DMS114 treated with DMSO at 0.1 percent for 48 hours (cell line): ENCODE results near the gene HENMT1.
"Not testable (repeated sequence)": the region's sequence is repeated elsewhere in the genome, so short reads cannot be mapped to it uniquely, and the experiment has no call there.

Experiments
- DNase-seq: peaks from one replicate; lab custom pipeline; 2025; ENCODE audit not compliant: unreplicated experiment; lab: John Stamatoyannopoulos, UW

HENMT1 gene

DNA sequence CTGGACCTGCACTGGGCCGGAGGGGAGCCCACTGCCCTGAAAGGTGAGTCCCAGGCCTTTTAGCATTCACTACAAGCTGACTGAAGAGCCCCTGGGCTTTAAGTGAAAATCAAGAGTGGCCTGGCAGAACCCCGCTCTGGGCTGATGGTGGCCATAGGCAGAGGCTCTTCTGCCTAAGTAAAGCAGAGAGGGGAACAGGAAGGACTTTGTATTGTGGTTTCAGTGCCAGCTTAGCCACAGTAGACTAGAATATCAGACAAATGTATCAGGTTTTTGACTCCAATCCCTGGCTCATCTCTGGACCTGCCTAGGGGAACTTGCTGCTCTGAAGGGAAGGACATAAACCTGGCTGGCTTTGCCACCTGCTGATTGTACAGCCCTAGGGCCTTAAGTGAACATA is 10.2 kb upstream of the HENMT1 start:
- no peak for DNase-seq

DNA sequence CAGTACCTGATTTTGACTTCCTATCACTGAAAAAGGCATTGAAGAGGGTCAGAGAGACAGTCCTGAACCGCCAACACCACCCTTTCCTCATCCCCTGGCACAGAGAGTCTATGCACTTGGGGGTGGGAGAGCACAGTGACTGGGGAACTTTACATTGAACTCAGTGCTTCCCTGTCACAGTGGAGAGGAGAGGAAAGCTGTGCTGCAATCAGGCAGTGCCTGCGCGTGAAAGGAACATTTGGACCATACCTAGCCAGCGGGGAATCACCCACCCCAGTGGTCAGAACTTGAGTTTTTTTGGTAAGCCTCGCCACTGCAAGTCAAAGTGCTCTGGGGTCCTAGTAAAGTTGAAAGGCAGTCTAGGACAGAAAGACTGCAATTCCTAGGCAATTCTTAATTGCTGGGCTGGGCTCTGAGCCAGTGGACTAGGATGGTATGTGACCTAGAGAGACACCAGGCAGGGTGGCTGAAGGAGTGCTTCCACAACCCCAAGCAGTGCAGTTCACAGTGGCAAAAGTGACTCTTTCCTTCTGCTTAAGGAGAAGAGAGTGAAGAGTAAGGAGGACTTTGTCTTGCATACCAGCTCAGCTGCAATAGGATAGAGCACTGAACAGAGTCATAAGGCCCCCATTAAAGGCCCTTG is 9.4 kb upstream of the HENMT1 start:
- DNase-seq: no peak

DNA sequence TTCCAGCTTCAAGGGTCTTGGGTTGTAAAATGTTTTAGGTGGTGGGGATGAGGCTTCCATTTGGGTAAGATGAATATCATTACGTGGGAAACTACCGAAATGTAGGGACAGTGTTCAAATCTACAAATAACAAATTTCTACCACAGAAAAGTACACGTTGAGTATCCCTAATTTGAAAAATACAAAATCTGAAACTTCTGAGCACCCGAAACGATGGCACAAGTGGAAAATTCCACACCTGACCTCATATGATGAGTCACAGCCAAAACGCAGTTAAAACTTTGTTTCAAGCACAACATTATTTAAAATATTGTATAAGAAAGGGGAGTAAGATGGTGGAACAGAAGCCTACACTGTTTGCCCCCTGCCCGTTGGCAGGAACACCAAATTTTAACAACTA is 8.8 kb upstream of the HENMT1 start:
- no peak for DNase-seq

DNA sequence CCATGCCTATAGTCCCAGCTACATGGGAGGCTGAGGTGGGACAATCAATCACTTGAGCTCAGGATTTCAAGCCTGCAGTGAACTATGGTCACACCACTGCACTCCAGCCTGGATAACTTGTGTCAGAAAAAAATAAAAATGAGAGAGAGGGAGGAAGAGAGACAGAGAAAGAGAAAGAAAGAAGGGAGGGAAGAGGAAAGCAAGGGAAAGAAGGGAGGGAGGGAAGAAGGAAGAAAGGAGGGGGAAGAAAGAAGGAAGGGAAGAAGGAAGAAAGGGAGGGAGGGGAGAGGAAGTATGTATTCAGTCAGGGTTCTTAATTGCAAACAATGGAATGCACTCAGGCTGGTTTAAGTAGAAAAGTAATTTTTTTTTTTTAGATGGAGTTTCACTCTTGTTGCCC is 7.9 kb upstream of the HENMT1 start:
- no peak for DNase-seq

DNA sequence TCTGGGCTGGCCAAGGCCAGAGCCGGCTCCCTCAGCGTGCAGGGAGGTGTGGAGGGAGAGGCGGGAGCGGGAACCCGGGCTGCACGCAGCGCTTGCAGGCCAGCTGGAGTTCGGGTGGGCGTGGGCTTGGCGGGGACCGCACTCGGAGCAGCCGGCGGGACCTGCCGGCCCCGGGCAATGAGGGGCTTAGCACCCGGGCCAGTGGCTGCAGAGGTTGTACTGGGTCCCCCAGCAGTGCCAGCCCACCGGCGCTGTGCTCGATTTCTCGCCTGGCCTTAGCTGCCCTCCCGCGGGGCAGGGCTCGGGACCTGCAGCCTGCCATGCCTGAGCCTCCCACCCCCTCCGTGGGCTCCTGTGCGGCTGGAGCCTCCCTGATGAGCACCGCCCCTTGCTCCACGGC is 6.5 kb upstream of the HENMT1 start:
- not testable (repeated sequence) for DNase-seq

DNA sequence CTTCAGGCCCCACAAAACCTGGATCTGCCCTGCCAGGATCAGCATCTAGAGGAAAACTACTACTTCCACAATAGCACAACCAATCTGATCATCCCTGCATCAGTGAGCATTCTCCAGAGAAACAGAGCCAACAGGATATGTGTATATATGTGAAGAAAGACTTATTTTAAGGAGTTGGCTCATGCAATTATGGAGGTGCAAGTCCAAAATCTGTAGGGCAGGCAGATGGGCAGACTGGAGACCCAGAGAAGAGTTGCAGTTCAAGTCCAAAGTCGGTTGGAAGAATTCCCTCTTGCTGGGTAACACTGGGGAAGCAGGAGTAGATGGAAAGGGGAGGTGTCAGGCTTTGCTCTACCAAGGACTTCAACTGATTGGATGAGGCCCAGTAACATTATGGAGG is 4.9 kb upstream of the HENMT1 start:
- DNase-seq: no peak

DNA sequence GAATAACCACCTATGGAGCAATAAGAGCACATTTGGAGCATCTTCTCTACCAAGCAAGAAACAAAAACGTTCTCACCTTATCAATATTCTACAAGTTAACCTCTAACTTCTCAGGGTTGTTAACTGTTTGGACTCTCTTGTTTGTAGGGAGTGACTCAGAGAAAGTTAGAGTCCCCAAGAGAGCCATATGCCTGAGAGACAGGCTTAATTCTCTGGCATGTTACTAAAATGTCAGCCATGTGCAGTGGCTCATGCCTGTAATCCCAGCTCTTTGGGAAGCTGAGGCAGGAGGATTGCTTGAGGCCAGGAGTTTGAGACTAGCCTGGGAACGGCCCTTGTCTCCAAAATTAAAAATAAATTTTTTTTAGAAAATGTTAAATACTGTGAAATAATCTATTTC is 4.2 kb upstream of the HENMT1 start:
- DNase-seq: no peak

DNA sequence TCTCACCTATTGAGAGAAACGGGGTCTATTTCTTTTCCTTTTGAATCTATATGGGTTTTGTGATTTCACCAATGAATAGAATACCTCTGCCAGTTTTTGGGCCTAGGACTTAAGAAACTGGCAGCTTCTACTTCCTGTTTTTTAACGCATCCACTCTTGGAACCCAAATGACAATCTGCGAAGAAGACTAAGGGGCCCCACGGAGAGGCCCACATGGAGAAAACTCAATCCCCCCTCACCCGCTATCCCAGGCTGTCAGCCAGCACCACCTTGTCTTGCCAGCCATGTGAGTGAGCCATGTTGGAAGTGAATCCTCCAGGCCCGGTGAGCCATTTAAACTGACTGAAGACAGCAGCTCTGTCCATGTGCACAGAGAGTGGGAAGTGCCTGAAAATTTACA is 3.6 kb upstream of the HENMT1 start:
- DNase-seq: no peak

DNA sequence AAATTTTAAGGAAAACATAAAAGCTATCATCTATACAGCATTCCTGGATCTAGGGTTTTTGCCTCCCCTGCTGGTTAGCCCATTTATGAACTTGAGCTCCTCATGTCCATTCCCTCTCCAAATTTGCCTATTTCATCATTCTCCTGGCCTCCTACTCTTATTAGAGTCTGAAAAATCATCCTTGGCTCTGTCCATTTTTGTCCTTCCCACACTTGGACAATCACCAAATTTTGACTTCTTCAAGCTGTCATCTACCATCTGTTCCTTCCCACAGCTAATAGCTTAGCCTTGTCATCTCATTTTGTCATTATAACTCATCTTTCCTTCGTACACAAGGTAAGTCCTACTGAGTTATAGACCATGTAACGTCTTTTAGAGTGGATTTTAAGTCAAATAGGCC is 2.2 kb upstream of the HENMT1 start:
- no peak for DNase-seq

DNA sequence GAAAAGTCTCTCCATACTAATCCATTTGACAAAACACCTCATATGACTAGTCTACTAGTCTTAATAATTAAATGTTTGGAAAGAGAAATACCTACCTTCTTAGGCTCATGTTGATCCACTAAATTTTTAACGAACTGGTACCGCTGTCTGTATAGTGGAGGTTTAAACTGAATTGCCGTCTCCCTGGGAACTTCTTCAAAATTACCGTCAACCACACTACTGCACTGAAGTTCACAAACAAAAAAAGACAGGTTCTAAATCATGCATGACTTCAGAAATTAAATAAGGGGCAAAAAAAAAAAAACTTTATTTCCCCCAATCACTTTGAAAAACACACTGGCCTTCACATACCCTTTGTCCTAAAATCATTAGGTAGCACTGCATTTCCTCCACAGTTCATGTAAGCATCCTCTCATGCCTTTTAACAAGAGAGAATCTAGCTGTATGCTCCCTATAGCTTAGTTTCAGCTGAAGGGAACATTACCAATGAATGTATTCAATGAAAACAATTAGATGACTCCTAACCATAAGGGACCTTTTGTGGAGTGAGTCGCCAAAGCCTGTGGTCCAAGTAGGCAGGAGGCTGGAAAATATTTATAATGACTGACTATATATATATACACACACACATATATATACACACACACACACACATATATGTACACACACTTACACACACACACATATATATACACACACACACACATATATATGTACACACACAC is 3.4 kb downstream of the HENMT1 start:
- DNase-seq: no peak

DNA sequence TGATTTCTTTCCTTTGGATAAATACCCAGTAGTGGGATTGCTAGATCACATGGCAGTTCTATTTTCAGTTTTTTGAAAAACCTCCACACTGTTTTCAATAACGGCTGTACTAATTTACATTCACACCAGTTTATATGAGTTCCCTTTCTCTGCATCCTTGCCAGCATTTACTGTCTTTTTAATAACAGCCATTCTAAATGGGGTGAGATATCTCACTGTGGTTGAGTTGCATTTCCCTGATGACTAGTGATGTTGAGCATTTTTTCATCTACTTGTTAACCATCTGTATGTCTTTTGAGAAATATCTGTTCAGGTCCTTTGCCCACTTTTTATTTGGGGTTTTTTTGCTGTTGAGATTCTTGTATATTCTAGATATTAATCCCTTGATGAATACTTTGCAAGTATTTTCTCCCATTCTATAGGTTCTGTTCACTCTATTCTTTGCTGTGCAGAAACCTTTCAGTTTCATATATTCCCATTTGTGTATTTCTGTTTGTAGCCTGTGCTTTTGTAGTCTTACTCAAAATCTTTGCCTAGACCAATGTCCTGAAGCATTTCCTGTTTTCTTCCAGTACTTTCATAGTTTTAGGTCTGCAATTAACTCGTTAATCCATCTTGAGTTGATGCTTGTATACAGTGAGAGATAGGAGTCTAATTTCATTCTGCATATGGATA is 7.3 kb downstream of the HENMT1 start:
- DNase-seq: no peak

DNA sequence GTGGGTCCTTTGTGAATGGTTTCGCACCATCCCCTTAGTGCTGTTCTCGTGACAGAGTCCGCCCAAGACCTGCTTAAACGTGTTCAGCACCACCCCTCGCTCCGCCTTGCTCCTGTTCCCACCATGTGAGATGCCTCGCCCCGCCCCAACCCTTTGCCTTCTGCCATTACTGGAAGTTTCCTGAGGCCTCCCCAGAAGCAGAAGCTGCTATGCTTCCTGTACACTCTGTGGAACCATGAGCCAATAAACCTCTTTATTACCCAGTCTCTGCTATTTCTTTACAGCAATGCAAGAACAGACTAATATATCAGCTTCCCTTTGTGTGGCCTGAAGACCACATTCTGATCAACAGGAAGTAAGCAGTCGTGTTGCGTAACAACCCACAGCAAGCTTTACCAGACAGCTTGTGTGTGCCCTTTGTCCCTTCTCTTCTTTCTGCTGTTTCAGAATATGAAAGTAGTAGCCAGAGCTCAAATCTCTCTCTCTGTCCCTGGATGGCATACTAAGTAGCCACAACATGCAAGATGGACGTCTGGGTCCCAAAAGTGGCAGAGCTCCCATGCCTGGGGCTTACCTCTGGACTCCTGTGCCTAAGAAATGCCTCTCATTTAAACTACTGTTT is 14.1 kb downstream of the HENMT1 start:
- no peak for DNase-seq

DNA sequence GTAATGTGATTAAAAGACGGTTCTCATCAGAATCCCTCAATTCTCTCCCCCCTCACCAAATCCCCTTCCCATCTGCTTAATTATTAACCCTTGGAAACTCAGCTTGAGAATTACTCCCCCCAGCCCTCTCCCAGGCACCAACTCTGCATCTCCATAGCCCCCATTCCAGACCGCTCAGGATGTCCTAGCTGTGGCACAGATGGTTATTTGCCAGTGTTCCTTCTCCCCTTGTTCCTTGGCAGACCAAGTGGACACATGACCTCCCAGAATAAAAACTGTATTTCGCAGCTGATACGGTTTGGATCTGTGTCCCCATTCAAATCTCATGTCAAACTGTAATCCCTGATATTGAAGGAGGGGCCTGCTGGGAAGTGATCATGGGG is 14.6 kb downstream of the HENMT1 start:
- no peak for DNase-seq

DNA sequence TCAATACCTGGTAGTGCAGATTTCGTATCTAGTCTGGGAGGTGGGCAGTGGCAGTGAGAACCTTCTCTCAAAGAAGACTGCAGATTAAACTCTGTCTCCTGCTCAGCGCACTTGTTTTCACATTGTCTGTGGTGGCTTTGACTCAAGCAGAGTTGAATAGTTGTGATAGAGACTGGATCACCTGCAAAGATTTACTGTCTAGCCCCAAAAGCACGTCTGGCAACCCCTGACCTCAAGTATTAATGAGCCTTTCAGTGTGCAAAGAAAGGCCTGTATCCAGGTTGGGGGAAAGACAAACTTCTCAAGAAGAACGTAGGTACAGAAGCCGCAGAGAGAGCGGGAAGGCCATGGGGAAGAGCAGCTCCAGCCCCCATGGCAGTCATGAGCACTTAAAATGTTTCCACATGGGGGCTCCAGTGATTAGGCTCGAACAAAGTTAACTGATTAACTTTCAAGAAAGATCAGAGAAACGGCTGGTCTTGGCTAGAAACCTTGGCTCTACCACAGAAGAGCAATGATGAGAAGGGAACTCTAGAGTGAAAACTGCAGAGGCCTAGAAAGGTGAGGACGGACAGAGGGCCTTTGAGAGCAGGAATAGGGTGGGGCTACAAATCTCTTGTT is 15.2 kb downstream of the HENMT1 start:
- DNase-seq: no peak

DNA sequence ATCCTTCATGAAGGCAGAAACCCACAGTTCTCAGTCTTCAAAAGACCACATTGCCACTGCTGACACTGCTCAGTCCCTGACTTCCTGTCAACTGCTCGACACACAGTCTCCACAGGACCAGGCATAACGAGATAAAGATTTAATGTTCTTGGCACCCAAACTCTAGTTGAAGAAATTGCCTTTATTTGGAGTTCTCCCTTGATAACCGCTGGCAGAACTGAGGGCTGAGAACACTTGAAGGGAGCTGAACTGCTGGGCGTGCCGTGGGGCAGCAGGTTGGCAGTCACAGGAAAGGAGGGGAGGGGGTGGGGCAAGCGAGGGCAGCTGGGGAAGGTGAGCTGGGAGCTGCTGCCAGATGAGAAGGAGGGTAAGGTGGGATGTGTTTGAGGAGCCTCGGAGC is 15.9 kb downstream of the HENMT1 start:
- DNase-seq: no peak

DNA sequence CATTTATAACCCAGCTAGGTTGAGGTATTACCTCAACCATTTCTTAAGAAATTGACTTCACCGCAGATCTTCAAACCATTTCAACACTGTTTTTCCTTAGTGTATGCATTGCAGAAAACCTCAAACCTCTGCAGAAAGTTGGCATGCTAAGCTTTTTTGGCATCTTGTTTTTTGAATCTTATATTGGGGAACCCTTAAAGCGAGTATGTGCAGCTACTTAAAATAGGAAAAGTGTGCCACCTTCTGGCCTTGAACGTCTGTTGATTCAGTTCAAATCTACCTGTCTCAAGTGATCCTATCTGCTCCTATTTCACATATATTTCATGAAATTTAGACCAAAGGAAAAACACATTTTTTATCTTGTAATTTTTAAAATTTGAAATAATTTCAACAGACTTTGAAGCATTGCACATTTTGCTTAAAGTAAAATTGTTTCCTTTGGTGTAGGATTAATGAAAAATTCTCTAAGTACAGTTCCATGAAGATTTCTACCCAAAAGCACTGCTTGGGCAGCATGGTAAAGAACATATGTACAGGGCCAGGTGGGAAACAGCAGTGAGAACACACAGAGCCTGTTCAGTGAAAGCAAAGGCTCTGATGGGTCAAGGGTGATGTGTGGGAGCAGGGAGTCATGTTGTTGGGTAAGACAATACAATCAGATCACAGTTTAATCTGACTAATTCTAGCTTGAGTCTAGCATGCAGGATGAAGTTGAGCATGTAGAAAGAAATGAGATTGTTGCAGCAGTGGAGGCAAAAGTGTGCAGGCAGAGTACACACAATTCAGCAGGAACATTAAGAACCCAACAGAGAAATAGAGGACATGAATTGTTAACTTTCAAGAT is 17.2 kb downstream of the HENMT1 start:
- peak; percentile 50 for DNase-seq

DNA sequence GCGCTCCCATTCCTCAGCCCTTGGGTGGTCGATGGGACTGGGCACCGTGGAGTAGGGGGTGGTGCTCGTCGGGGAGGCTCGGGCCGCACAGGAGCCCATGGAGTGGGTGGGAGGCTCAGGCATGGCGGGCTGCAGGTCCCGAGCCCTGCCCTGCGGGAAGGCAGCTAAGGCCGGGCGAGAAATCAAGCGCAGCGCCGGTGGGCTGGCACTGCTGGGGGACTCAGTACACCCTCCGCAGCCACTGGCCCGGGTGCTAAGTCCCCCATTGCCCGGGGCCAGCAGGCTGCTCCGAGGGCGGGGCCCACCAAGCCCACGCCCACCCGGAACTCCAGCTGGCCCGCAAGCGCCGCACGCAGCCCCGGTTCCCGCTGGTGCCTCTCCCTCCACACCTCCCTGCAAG is 20.0 kb downstream of the HENMT1 start:
- DNase-seq: not testable (repeated sequence)

DNA sequence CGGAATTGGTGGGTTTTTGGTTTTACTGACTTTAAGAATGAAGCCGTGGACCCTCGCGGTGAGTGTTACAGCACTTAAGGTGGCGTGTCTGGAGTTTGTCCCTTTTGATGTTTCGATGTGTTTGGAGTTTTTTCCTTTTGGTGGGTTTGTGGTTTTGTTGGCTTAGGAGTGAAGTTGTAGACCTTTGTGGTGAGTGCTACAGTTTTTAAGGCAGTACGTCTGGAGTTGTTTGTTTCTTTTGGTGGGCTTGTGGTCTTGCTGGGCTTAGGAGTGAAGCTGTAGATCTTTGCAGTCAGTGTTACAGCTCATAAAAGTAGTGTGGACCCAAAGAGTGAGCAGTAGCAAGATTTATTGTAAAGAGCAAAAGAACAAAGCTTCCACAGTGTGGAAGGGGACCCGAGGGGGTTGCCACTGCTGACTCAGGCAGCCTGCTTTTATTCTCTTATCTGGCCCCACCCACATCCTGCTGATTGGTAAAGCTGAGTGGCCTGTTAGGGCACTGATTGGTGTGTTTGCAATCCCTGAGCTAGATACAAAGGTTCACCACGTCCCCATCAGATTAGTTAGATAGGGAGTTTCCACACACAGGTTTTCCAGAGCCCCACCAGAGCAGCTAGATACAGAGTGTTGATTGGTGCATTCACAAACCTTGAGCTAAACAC is 20.9 kb downstream of the HENMT1 start:
- DNase-seq: no peak

DNA sequence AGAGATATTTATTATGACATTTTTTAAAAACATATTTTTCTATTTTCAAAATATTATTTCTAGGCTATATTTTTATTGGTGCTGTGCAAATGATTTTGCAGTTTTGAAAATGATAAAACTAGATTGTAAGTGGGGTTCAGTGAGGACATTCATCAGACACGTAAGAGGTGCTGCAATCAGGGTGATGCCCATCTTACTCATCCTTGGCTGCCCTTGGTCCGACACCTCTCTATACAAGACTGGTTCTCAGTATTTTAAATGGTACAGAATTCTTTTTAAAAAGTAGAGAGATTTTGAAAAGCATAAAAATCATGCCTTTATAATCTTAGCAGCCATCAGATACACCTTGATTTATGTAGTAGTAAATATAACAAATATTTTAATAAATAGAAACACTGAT is 24.0 kb downstream of the HENMT1 start:
- no peak for DNase-seq

DNA sequence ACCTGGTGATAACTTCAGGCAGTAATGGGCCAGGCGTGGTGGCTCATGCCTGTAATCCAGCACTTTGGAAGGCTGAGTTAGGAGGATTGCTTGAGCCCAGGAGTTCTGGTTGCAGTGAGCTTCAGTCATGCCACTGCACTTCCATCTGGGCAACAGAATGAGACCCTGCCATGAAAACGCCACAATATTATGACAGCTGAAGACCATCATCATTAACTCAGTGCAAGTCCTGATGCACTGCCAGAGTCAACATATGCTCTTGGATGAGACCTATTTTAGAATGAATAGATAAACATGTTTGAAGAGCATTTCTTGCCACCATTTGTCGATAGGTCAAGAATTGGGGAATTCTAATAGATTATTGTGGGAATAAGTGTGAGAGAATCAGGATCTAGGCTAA is 26.4 kb downstream of the HENMT1 start:
- DNase-seq: no peak
